Esophagus muscularis mucosa (tissue), 4 donors: ENCODE measurements around the gene DMWD.
"Not testable (repeated sequence)": the region's sequence is repeated elsewhere in the genome, so short reads cannot be mapped to it uniquely, and the experiment has no call there.

Experiments used
- EP300 ChIP-seq: sonication (generic); formaldehyde crosslinking; IDR thresholded peaks from one replicate; pipeline ENCODE4 v1.6.1; 2017; ENCODE audit warnings: antibody characterized with exemption
- POLR2A ChIP-seq: fragments of 450-650 bp; IDR thresholded peaks from one replicate; pipeline ENCODE4 v1.6.1; 2017; ENCODE audit warnings: antibody characterized with exemption, moderate library complexity, mild to moderate bottlenecking, low read depth
- TF ChIP-seq, protein P1 (sequence below), 3 experiments: fragments of 200-600 bp in 2 of 3; fragments of 450-650 bp in 1 of 3; sonication (generic) in 2 of 3; IDR thresholded peaks; one replicate each; pipeline ENCODE4 v1.5.1; 2017 to 2019; ENCODE audit warnings: antibody characterized with exemption in 3 of 3, mild to moderate bottlenecking in 2 of 3, moderate library complexity in 1 of 3

DNA sequence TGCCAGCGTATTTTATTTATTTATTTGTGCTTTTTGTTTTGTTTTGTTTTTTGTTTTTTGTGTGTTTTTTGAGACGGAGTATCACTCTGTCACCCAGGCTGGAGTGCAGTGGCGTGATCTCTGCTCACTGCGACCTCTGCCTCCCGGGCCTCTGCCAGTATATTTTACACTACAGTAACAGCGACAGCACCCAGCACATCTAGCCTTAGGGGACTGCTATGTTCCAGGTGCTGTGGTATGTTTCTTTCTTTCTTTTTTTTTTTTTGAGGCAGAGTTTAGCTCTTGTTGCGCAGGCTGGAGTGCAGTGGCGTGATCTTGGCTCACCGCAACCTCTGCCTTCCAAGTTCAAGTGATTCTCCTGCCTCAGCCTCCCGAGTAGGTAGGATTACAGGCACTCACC is 41.2 kb downstream of the DMWD start:
- TF ChIP-seq, protein P1, sequence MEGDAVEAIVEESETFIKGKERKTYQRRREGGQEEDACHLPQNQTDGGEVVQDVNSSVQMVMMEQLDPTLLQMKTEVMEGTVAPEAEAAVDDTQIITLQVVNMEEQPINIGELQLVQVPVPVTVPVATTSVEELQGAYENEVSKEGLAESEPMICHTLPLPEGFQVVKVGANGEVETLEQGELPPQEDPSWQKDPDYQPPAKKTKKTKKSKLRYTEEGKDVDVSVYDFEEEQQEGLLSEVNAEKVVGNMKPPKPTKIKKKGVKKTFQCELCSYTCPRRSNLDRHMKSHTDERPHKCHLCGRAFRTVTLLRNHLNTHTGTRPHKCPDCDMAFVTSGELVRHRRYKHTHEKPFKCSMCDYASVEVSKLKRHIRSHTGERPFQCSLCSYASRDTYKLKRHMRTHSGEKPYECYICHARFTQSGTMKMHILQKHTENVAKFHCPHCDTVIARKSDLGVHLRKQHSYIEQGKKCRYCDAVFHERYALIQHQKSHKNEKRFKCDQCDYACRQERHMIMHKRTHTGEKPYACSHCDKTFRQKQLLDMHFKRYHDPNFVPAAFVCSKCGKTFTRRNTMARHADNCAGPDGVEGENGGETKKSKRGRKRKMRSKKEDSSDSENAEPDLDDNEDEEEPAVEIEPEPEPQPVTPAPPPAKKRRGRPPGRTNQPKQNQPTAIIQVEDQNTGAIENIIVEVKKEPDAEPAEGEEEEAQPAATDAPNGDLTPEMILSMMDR (IDR thresholded peaks at IDR 0.05), result not testable (repeated sequence)
- TF ChIP-seq POLR2A, EP300: not testable (repeated sequence)
